WTC11 (cell line): ENCODE measurements around the gene HTRA1. TPM values are rescaled to one million over a fixed set of nuclear protein-coding genes. Genes with fewer than 3 reads are reported as not detected.

Experiments
- ATAC-seq: fragments of 200-7000 bp; cut with Tn5 transposase; 2 replicates; pipeline ENCODE4 v1.10.0; 2021; ENCODE audit warnings: mild to moderate bottlenecking, moderate library complexity
- CTCF ChIA-PET: fragments of 300-600 bp; sonication (Branson Sonifier 250); formaldehyde crosslinking; loops from one replicate; lab custom pipeline; 2021; ENCODE audit warnings: antibody characterized with exemption; lab: Charles Lee
- POLR2A ChIA-PET: fragments of 350-600 bp; sonication (Branson Sonifier 250); formaldehyde crosslinking; loops from one replicate; lab custom pipeline; 2021; ENCODE audit warnings: antibody characterized with exemption; lab: Charles Lee
- DNase-seq: peaks from one replicate; pipeline ENCODE4 v3.0.0; 2021; ENCODE audit warnings: low spot score
- H3K27ac Mint-ChIP-seq: 2 replicates; pipeline ENCODE4 v1.8.0; 2021; ENCODE audit warnings: mixed read lengths
- H3K27me3 Mint-ChIP-seq: 2 replicates; pipeline ENCODE4 v1.8.0; 2021; ENCODE audit warnings: low read depth, mild to moderate bottlenecking, moderate library complexity, mixed read lengths
- H3K36me3 Mint-ChIP-seq: 2 replicates; pipeline ENCODE4 v1.8.0; 2021; ENCODE audit warnings: mixed read lengths
- H3K4me1 Mint-ChIP-seq: 2 replicates; pipeline ENCODE4 v1.8.0; 2022; ENCODE audit warnings: mixed read lengths
- H3K4me3 Mint-ChIP-seq: 2 replicates; pipeline ENCODE4 v1.8.0; 2021; ENCODE audit warnings: mild to moderate bottlenecking, moderate library complexity, mixed read lengths
- H3K9me3 Mint-ChIP-seq: 2 replicates; pipeline ENCODE4 v1.8.0; 2021; ENCODE audit warnings: mixed read lengths
- ATF3 ChIP-seq: sonication (generic); formaldehyde crosslinking; conservative IDR thresholded peaks from 2 replicates; pipeline ENCODE4 v1.8.1; 2022; ENCODE audit warnings: mild to moderate bottlenecking, missing genetic modification reagents
- EMX1 ChIP-seq: fragments of 250-450 bp; sonication (Bioruptor Pico); IDR thresholded peaks from 2 replicates; pipeline ENCODE4 v1.8.0; 2021; ENCODE audit warnings: mild to moderate bottlenecking
- HMGA2 ChIP-seq: fragments of 250-450 bp; sonication (Bioruptor Pico); IDR thresholded peaks from 2 replicates; pipeline ENCODE4 v1.4.0; 2021; ENCODE audit warnings: mild to moderate bottlenecking, moderate library complexity
- MLX ChIP-seq: sonication (generic); formaldehyde crosslinking; IDR thresholded peaks from 2 replicates; pipeline ENCODE4 v1.8.1; 2023; ENCODE audit warnings: mild to moderate bottlenecking, missing genetic modification reagents, moderate library complexity
- NR2C2 ChIP-seq: sonication (generic); formaldehyde crosslinking; IDR thresholded peaks from 2 replicates; pipeline ENCODE4 v1.8.0; 2022; ENCODE audit warnings: mild to moderate bottlenecking, missing genetic modification reagents
- RELA ChIP-seq: sonication (generic); formaldehyde crosslinking; IDR thresholded peaks from 2 replicates; pipeline ENCODE4 v1.8.1; 2022; ENCODE audit warnings: missing genetic modification reagents, mild to moderate bottlenecking, borderline replicate concordance
- RORB ChIP-seq: fragments of 250-450 bp; sonication (Bioruptor Pico); IDR thresholded peaks from 2 replicates; pipeline ENCODE4 v1.9.0; 2021; ENCODE audit warnings: mild to moderate bottlenecking
- SOX15 ChIP-seq: fragments of 250-450 bp; sonication (Bioruptor Pico); IDR thresholded peaks from 2 replicates; pipeline ENCODE4 v1.9.0; 2021; ENCODE audit warnings: mild to moderate bottlenecking
- TEAD4 ChIP-seq: sonication (generic); formaldehyde crosslinking; IDR thresholded peaks from 2 replicates; pipeline ENCODE4 v1.8.0; 2022; ENCODE audit warnings: mild to moderate bottlenecking, missing genetic modification reagents
- ZNF138 ChIP-seq: sonication (generic); formaldehyde crosslinking; conservative IDR thresholded peaks from 2 replicates; pipeline ENCODE4 v1.8.1; 2022; ENCODE audit warnings: mild to moderate bottlenecking, moderate library complexity, missing genetic modification reagents
- ZNF396 ChIP-seq: fragments of 250-450 bp; sonication (Bioruptor Pico); IDR thresholded peaks from 2 replicates; pipeline ENCODE4 v1.8.0; 2021; ENCODE audit warnings: mild to moderate bottlenecking, moderate library complexity, borderline replicate concordance
- ZNF416 ChIP-seq: fragments of 250-450 bp; sonication (Bioruptor Pico); IDR thresholded peaks from 2 replicates; pipeline ENCODE4 v1.9.0; 2021; ENCODE audit warnings: mild to moderate bottlenecking, inconsistent platforms
- ZNF423 ChIP-seq: fragments of 250-450 bp; sonication (Bioruptor Pico); IDR thresholded peaks from 2 replicates; pipeline ENCODE4 v2.1.2; 2022; ENCODE audit warnings: mild to moderate bottlenecking, moderate library complexity
- ZNF532 ChIP-seq: fragments of 250-450 bp; sonication (Bioruptor Pico); IDR thresholded peaks from 2 replicates; pipeline ENCODE4 v1.9.0; 2021; ENCODE audit warnings: mild to moderate bottlenecking, borderline replicate concordance
- total RNA-seq: library from RNA; stranded (reverse); gene quantifications from 3 replicates; pipeline ENCODE4 v1.2.3, GENCODE V29; 2021
- TF ChIP-seq, protein P1 (sequence below): sonication (generic); formaldehyde crosslinking; IDR thresholded peaks from 2 replicates; pipeline ENCODE4 v1.8.0; 2022; ENCODE audit warnings: mild to moderate bottlenecking, missing genetic modification reagents

HTRA1 gene
- total RNA-seq, 1 experiment from 2014 or later, result 18.3 TPM

DNA sequence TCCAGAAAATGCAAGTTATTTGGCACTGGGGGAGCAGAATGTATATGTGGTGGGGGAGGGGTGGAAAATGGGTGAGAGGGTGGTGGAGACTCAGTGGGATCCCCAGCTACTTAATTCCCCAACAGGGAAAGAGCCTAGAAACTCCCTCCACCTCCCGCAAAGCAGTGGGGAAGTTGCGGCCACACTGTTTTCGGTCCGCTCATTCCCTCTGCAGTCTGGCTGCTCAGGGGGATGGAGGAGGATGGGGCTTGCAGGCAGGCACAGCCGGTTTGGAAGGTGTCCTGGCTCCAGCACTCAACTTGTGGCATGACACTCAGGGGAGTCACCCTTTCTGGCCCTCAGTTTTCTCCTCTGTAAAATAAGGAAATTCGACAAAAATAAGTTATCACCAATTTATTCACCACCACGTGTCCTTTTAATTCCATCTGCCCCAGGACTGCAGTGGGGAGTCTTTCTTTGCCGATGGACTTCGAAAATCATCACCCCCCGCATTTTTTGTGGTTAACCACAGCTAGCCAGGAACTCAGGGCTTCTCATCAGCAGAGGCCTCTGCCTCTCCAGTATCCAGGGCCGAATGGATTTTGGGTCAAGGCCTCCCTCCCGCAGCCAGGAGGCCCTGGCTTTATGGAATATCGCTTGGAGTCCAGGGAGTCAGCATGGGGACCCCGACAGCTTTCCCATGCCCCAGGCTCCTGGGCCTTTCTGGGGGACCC, 1.6 kb upstream of the HTRA1 start:
- Mint-ChIP-seq H3K4me3 (peak overlapping the region; percentile 46; the same call in 1 of the 2 replicates), H3K27ac (no peak overlapping the region), H3K36me3 (no peaks in the 10 kb centered on the region), H3K27me3 (peaks cover 56% of the 10 kb centered on the region), H3K9me3 (no peaks in the 10 kb centered on the region), H3K4me1 (peaks cover 39% of the 10 kb centered on the region)
- ChIA-PET CTCF (interaction anchor here (1.1 to 1.5 kb wide), 4 partner anchors 86 to 180 kb away, joined by 3 to 6 read pairs (median 4); partner anchors contain the start of gene PLEKHA1), POLR2A (no interaction called here)
- TF ChIP-seq ATF3 (CRISPR knock-in tag), result no peak
- no peak for TF ChIP-seq ZNF138 (CRISPR knock-in tag)
- TF ChIP-seq SOX15 (CRISPR knock-in tag), result no peak
- no peak for TF ChIP-seq EMX1 (CRISPR knock-in tag)
- TF ChIP-seq RELA (CRISPR knock-in tag), result no peak
- no peak for TF ChIP-seq ZNF416 (CRISPR knock-in tag)
- TF ChIP-seq RORB (CRISPR knock-in tag), result no peak
- TF ChIP-seq NR2C2, result no peak
- TF ChIP-seq ZNF396 (CRISPR knock-in tag), result no peak
- TF ChIP-seq, protein P1, sequence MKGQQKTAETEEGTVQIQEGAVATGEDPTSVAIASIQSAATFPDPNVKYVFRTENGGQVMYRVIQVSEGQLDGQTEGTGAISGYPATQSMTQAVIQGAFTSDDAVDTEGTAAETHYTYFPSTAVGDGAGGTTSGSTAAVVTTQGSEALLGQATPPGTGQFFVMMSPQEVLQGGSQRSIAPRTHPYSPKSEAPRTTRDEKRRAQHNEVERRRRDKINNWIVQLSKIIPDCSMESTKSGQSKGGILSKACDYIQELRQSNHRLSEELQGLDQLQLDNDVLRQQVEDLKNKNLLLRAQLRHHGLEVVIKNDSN (CRISPR knock-in tag), result no peak
- no peak for TF ChIP-seq HMGA2
- DNase-seq (no peak), ATAC-seq (peak; percentile 8; the same call in 1 of the 2 replicates)

DNA sequence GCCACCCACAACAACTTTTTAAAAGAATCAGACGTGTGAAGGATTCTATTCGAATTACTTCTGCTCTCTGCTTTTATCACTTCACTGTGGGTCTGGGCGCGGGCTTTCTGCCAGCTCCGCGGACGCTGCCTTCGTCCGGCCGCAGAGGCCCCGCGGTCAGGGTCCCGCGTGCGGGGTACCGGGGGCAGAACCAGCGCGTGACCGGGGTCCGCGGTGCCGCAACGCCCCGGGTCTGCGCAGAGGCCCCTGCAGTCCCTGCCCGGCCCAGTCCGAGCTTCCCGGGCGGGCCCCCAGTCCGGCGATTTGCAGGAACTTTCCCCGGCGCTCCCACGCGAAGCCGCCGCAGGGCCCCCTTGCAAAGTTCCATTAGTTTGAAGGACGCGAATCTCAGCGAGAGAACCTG, 461 bp upstream of the HTRA1 start:
- peak overlapping the region; percentile 58 for H3K4me3 Mint-ChIP-seq
- H3K27me3 Mint-ChIP-seq, result peaks cover 64% of the 10 kb centered on the region
- H3K9me3 Mint-ChIP-seq, result no peaks in the 10 kb centered on the region
- CTCF ChIA-PET, result interaction anchor here (1.1 to 1.5 kb wide), 3 partner anchors 87 to 181 kb away, joined by 3 to 6 read pairs (median 5); partner anchors contain the start of gene PLEKHA1
- no peak for ATAC-seq
- DNase-seq, result no peak
- H3K27ac Mint-ChIP-seq, result no peak overlapping the region
- H3K36me3 Mint-ChIP-seq, result no peaks in the 10 kb centered on the region
- no peak for TF ChIP-seq ZNF532 (CRISPR knock-in tag)
- no peak for TF ChIP-seq TEAD4 (CRISPR knock-in tag)
- TF ChIP-seq MLX (CRISPR knock-in tag), result no peak
- no peak for TF ChIP-seq ZNF423 (CRISPR knock-in tag)
- TF ChIP-seq, all 79 proteins: peak for 0
- POLR2A ChIA-PET, result no interaction called here
- H3K4me1 Mint-ChIP-seq, result peaks cover 39% of the 10 kb centered on the region
